Kidney (tissue), 14 donors: ENCODE results near the gene FER. TPM values are rescaled to one million over a fixed set of nuclear protein-coding genes. Genes with fewer than 3 reads are reported as not detected.

ENCODE experiments used
- DNase-seq, 5 donors: peaks; one replicate each; pipeline ENCODE4 v3.0.0-alpha.2; 2013 to 2020
- FAIRE-seq: peaks from 2 replicates; lab custom pipeline; 2012; peaks lifted over from hg19 to GRCh38; lab: Jason Lieb, UNC
- H3K27ac ChIP-seq, 2 donors: one replicate each; pipeline ENCODE4 v1.7.0; 2013; ENCODE audit warnings: low read depth in 2 of 2, low read length in 2 of 2, inconsistent platforms in 1 of 2
- H3K27me3 ChIP-seq: one replicate; pipeline ENCODE4 v1.7.1; 2013; ENCODE audit warnings: low read length, inconsistent platforms; ENCODE audit not compliant: control insufficient read depth, insufficient read depth
- H3K36me3 ChIP-seq, 3 donors: one replicate each; pipeline versions ENCODE4 v1.7.0 to v1.7.1; 2013; ENCODE audit warnings: low read length in 3 of 3, control low read depth in 1 of 3, inconsistent platforms in 1 of 3; ENCODE audit not compliant: insufficient read depth in 3 of 3, control insufficient read depth in 2 of 3
- H3K4me1 ChIP-seq, 3 donors: one replicate each; pipeline versions ENCODE4 v1.7.0 to v1.7.1; 2013; ENCODE audit warnings: low read length in 3 of 3, inconsistent platforms in 1 of 3, low read depth in 1 of 3; ENCODE audit not compliant: control insufficient read depth in 2 of 3, insufficient read depth in 2 of 3
- H3K4me3 ChIP-seq, 3 donors: one replicate each; pipeline versions ENCODE4 v1.7.0 to v1.8.1; 2013; ENCODE audit warnings: low read length in 3 of 3, control low read depth in 1 of 3, inconsistent platforms in 1 of 3
- H3K9ac ChIP-seq, 3 donors: one replicate each; pipeline versions ENCODE4 v1.7.0 to v1.7.1; 2013; ENCODE audit warnings: low read length in 3 of 3, control low read depth in 1 of 3, inconsistent platforms in 1 of 3
- H3K9me3 ChIP-seq, 3 donors: one replicate each; pipeline versions ENCODE4 v1.7.0 to v1.7.1; 2013; ENCODE audit warnings: low read length in 3 of 3, control low read depth in 1 of 3, inconsistent platforms in 1 of 3; ENCODE audit not compliant: control insufficient read depth in 2 of 3, insufficient read depth in 1 of 3
- intact Hi-C: fragments of 100-400 bp; cut with DNase I; formaldehyde crosslinking; loops from one replicate; pipeline ENCODE4 v1.11.1; 2022
- polyA plus RNA-seq: library from polyadenylated mRNA; stranded (reverse); fragments of 350-450 nt; fragmentation: Illumina TruSeq; extraction: RNeasy Lipid Tissue Mini Kit (QIAGEN cat#74804); gene quantifications from one replicate; pipeline ENCODE4 v1.2.3, GENCODE V29; 2014; ENCODE audit warnings: low read depth, low replicate concordance; ENCODE audit not compliant: insufficient read depth
- total RNA-seq: library from RNA; stranded (reverse); fragmentation: NEBNext Ultra II Directional; extraction: Animal tissue kit (Norgen Biotek cat#: 25700); gene quantifications from one replicate; pipeline ENCODE4 v1.2.1, GENCODE V29; 2021
- TF ChIP-seq, protein P1 (sequence below): IDR thresholded peaks from 3 replicates; pipeline ENCODE4 v1.5.1; 2012; ENCODE audit warnings: mild to moderate bottlenecking, moderate library complexity, borderline replicate concordance; ENCODE audit not compliant: insufficient read depth; ENCODE audit errors: extremely low read depth
- donor health status: control.
- donor health status: control.
- donor health status: control.
- donor health status: control.
- donor health status: control.
- donor health status: DM: yes; HTN: yes; CAD: no.
- donor health status: Normal renal cell carcinoma (clear cell type).

FER gene
- total and polyA plus RNA-seq, 2 donors from 2014 or later: 2.1 to 38.2 TPM

GRCh38 chr5:108801776-108802175 lies 54.1 kb downstream of the FER start:
- FAIRE-seq: peak; percentile 8
- Histone ChIP-seq H3K27ac (no peak overlapping the region), H3K9ac (no peak overlapping the region), H3K4me3 (no peak overlapping the region), H3K36me3 (no peaks in the 10 kb centered on the region), H3K4me1 (no peaks in the 10 kb centered on the region), H3K27me3 (no peaks in the 10 kb centered on the region), H3K9me3 (peaks cover 0 to 10% (median 2%) of the 10 kb centered on the region in 3 donors)
- no peak for DNase-seq
- TF ChIP-seq, protein P1, sequence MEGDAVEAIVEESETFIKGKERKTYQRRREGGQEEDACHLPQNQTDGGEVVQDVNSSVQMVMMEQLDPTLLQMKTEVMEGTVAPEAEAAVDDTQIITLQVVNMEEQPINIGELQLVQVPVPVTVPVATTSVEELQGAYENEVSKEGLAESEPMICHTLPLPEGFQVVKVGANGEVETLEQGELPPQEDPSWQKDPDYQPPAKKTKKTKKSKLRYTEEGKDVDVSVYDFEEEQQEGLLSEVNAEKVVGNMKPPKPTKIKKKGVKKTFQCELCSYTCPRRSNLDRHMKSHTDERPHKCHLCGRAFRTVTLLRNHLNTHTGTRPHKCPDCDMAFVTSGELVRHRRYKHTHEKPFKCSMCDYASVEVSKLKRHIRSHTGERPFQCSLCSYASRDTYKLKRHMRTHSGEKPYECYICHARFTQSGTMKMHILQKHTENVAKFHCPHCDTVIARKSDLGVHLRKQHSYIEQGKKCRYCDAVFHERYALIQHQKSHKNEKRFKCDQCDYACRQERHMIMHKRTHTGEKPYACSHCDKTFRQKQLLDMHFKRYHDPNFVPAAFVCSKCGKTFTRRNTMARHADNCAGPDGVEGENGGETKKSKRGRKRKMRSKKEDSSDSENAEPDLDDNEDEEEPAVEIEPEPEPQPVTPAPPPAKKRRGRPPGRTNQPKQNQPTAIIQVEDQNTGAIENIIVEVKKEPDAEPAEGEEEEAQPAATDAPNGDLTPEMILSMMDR: no peak
- intact Hi-C loops: no loop called here

DNA sequence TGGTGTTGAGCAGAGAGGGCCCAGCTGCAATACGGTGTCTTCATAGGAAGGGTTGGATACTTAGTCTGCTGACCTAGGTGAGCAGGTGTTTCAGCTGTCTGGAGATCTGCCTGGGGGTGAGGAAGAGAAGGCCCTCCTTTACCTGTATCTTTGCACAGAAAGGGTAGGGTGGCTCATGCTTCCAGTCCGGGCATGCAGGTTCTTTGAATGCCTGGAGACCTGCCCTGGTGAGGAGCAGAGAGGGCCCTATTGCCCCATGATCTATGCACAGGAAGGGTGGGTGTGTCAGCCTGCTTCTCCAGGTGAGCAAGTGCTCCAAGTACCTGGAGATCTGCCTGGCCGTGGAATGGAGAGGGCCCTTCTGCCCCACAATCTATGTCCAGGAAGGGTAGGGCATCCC lies 63.0 kb downstream of the FER start:
- FAIRE-seq: no peak
- intact Hi-C loops: no loop called here
- no peaks in the 10 kb centered on the region for H3K36me3 ChIP-seq

DNA sequence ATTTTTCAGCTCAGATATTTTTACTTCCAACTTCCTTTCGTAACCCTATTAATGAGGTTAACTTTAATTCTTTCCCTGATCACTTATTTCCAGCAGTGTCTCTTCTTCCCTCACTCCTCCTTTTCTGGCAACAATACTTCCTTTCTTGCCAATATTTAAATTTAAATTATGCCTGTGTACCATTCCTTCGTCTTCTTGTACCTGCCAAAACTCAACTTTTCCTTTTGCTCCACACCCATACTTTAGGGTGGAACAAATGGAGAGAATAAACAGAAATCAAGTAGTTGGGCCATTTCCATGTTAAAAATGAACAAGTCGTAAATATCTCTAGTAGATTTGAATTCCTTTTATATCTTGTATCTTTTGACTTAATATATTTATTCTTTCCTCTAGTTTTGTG lies 66.0 kb downstream of the FER start:
- H3K4me1 ChIP-seq: no peaks in the 10 kb centered on the region
- no peaks in the 10 kb centered on the region for H3K9me3 ChIP-seq
- no peaks in the 10 kb centered on the region for H3K36me3 ChIP-seq
- H3K27ac ChIP-seq: no peak overlapping the region
- no peak overlapping the region for H3K9ac ChIP-seq
- DNase-seq (no peak), FAIRE-seq (no peak)
- no peak overlapping the region for H3K4me3 ChIP-seq
- intact Hi-C loops: no loop called here
- TF ChIP-seq, protein P1: no peak
- no peaks in the 10 kb centered on the region for H3K27me3 ChIP-seq

More for the DNA sequence above, 63.0 kb downstream of the FER start:
- H3K27me3 ChIP-seq: no peaks in the 10 kb centered on the region
- no peak overlapping the region for H3K9ac ChIP-seq
- no peak for DNase-seq
- no peak overlapping the region for H3K27ac ChIP-seq
- TF ChIP-seq, protein P1: no peak
- H3K4me3 ChIP-seq: no peak overlapping the region
- H3K4me1 ChIP-seq: no peaks in the 10 kb centered on the region
- H3K9me3 ChIP-seq: no peaks in the 10 kb centered on the region

DNA sequence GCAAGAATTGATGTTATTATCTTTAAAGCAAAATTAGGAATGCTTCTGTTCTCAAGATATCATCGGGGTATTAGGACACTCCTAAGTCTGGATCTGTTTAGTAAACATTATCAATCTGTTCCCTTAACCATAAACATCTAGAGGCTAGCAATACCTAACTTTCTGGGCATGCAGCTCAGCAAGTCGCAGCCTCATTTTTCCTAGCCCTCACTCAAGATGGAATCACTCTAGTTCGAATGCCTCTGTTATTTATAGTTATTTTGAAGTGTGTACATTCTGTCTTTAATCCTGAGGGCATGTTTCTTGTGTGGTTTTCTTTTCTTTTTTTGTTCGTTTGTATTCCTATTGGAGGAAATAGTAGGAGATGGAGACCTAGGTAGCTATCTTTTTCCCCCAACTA lies 66.9 kb downstream of the FER start:
- Histone ChIP-seq H3K36me3 (no peaks in the 10 kb centered on the region), H3K4me1 (no peaks in the 10 kb centered on the region), H3K27me3 (no peaks in the 10 kb centered on the region), H3K9ac (no peak overlapping the region), H3K9me3 (no peaks in the 10 kb centered on the region), H3K27ac (no peak overlapping the region), H3K4me3 (no peak overlapping the region)
- FAIRE-seq: no peak
- intact Hi-C loops: no loop called here
- TF ChIP-seq, protein P1: no peak
- no peak for DNase-seq
